GM12878 (cell line): ENCODE results near the gene HS1BP3. TPM values are rescaled to one million over a fixed set of nuclear protein-coding genes. Genes with fewer than 3 reads are reported as not detected.

Experiments
- ATAC-seq: fragments of 200-7000 bp; cut with Tn5 transposase; 3 replicates; pipeline ENCODE4 v1.9.1; 2020; ENCODE audit warnings: mild to moderate bottlenecking, moderate library complexity
- BruUV-seq: library from RNA; stranded (reverse); fragments of 400-500 nt; replicated peaks from 2 replicates; lab custom pipeline; 2021; lab: Mats Ljungman, UMichigan
- CTCF ChIA-PET: fragments of 300-600 bp; sonication (Branson Sonifier 250); formaldehyde crosslinking; extraction: SDS; loops from one replicate; lab custom pipeline; 2021; ENCODE audit warnings: inconsistent platforms; lab: Yijun Ruan, JAX
- POLR2A ChIA-PET: fragments of 350-600 bp; formaldehyde crosslinking; extraction: SDS; loops from one replicate; lab custom pipeline; 2021; ENCODE audit warnings: inconsistent platforms; lab: Charles Lee
- RAD21 ChIA-PET: fragments of 300-600 bp; sonication (Branson Sonifier 250); formaldehyde crosslinking; loops from one replicate; lab custom pipeline; 2023; ENCODE audit warnings: antibody characterized with exemption; ENCODE audit not compliant: unreplicated experiment; lab: Charles Lee
- SMC1A ChIA-PET: fragments of 300-600 bp; sonication (Branson Sonifier 250); formaldehyde crosslinking; loops from one replicate; lab custom pipeline; 2023; ENCODE audit not compliant: unreplicated experiment, uncharacterized antibody; lab: Charles Lee
- DNase-seq: peaks from one replicate; pipeline ENCODE4 v3.0.0-alpha.2; 2011; ENCODE audit warnings: low read depth, low spot score
- FAIRE-seq: peaks from 3 replicates; lab custom pipeline; 2011; peaks lifted over from hg19 to GRCh38; lab: Jason Lieb, UNC
- H2AFZ ChIP-seq: 2 replicates; pipeline ENCODE4 v1.6.0; 2011; ENCODE audit warnings: low read depth, low read length, control low read depth; ENCODE audit not compliant: control insufficient read depth
- H3K27ac ChIP-seq: 2 replicates; pipeline ENCODE4 v1.5.1; 2011; ENCODE audit warnings: control low read depth; ENCODE audit not compliant: control insufficient read depth, insufficient read depth
- H3K27me3 ChIP-seq, 2 experiments: replicated peaks in 1 of 2; 2 replicates each; pipeline versions ENCODE4 v1.6.0 to v1.6.1; 2011; ENCODE audit warnings: low read length in 1 of 2; ENCODE audit not compliant: control insufficient read depth in 2 of 2, insufficient read depth in 2 of 2
- H3K36me3 ChIP-seq, 2 experiments: 2 replicates each; pipeline ENCODE4 v1.5.1; 2011; ENCODE audit warnings: low read length in 1 of 2; ENCODE audit not compliant: control insufficient read depth in 2 of 2, insufficient read depth in 2 of 2
- H3K4me1 ChIP-seq: 2 replicates; pipeline ENCODE4 v1.6.1; 2011; ENCODE audit warnings: mild to moderate bottlenecking, low read length, moderate library complexity, mixed read lengths; ENCODE audit not compliant: control insufficient read depth, insufficient read depth
- H3K4me2 ChIP-seq: 2 replicates; pipeline ENCODE4 v1.6.0; 2011; ENCODE audit warnings: control low read depth; ENCODE audit not compliant: control insufficient read depth, insufficient read depth
- H3K4me3 ChIP-seq: fragments of 200-600 bp; sonication (generic); 2 replicates; pipeline ENCODE4 v1.5.1; 2016
- H3K79me2 ChIP-seq: 2 replicates; pipeline ENCODE4 v1.6.0; 2011; ENCODE audit warnings: low read length; ENCODE audit not compliant: control insufficient read depth, insufficient read depth
- H3K9ac ChIP-seq: 2 replicates; pipeline ENCODE4 v1.8.0; 2011; ENCODE audit warnings: low read length, control low read depth, mixed read lengths; ENCODE audit not compliant: control insufficient read depth, insufficient read depth
- H3K9me3 ChIP-seq: replicated peaks from 3 replicates; pipeline ENCODE4 v1.5.1; 2011; ENCODE audit warnings: mild to moderate bottlenecking, low read length; ENCODE audit not compliant: control insufficient read depth, insufficient read depth
- H4K20me1 ChIP-seq: 2 replicates; pipeline ENCODE4 v1.6.0; 2011; ENCODE audit not compliant: control insufficient read depth, insufficient read depth
- BCL11A ChIP-seq: IDR thresholded peaks from 2 replicates; pipeline ENCODE4 v1.6.1; 2011; ENCODE audit warnings: low read depth, low read length
- BHLHE40 ChIP-seq, 2 experiments: fragments of 450-650 bp in 1 of 2; IDR thresholded peaks; 2 replicates each; pipeline ENCODE4 v1.6.1; 2011 to 2017; ENCODE audit warnings: low read depth in 2 of 2, borderline replicate concordance in 1 of 2, improper control_type of control experiment in 1 of 2, low read length in 1 of 2, mild to moderate bottlenecking in 1 of 2
- CEBPB ChIP-seq, 2 experiments: fragments of 150-350 bp in 1 of 2; IDR thresholded peaks; 2 replicates each; pipeline ENCODE4 v1.6.1; 2012 to 2014; ENCODE audit warnings: low read depth in 2 of 2, low read length in 2 of 2, borderline replicate concordance in 1 of 2, inconsistent platforms in 1 of 2
- CHD1 ChIP-seq: IDR thresholded peaks from 2 replicates; pipeline ENCODE4 v1.6.1; 2012; ENCODE audit warnings: low read depth, low read length, improper control_type of control experiment
- GATAD2B ChIP-seq: fragments of 450-650 bp; conservative IDR thresholded peaks from 2 replicates; pipeline ENCODE4 v1.6.1; 2017; ENCODE audit warnings: low read depth, mild to moderate bottlenecking, moderate library complexity
- HDAC2 ChIP-seq: fragments of 200-600 bp; sonication (generic); IDR thresholded peaks from 2 replicates; pipeline ENCODE4 v1.6.1; 2017
- IRF5 ChIP-seq: fragments of 450-650 bp; IDR thresholded peaks from 2 replicates; pipeline ENCODE4 v1.6.1; 2017; ENCODE audit warnings: borderline replicate concordance
- PML ChIP-seq: IDR thresholded peaks from 2 replicates; pipeline ENCODE4 v1.6.1; 2012; ENCODE audit warnings: low read length, inconsistent platforms
- RCOR1 ChIP-seq: conservative IDR thresholded peaks from 2 replicates; pipeline ENCODE4 v1.6.1; 2012; ENCODE audit warnings: low read depth, low read length, improper control_type of control experiment
- SMAD5 ChIP-seq: IDR thresholded peaks from 2 replicates; pipeline ENCODE4 v1.6.1; 2016; ENCODE audit warnings: antibody characterized with exemption, low read depth
- SMC3 ChIP-seq: IDR thresholded peaks from 2 replicates; pipeline ENCODE4 v1.6.1; 2011; ENCODE audit warnings: low read length, improper control_type of control experiment, borderline replicate concordance
- SUZ12 ChIP-seq: fragments of 200-600 bp; sonication (generic); IDR thresholded peaks from one replicate; pipeline ENCODE4 v1.6.1; 2018; ENCODE audit warnings: antibody characterized with exemption, mild to moderate bottlenecking; ENCODE audit not compliant: unreplicated experiment
- TCF7 ChIP-seq: IDR thresholded peaks from 2 replicates; pipeline ENCODE4 v1.6.1; 2014; ENCODE audit warnings: antibody characterized with exemption, borderline replicate concordance
- ZNF207 ChIP-seq: fragments of 450-650 bp; IDR thresholded peaks from 2 replicates; pipeline ENCODE4 v1.6.1; 2014; ENCODE audit warnings: antibody characterized with exemption, mild to moderate bottlenecking, borderline replicate concordance
- ZZZ3 ChIP-seq: IDR thresholded peaks from 2 replicates; pipeline ENCODE4 v1.6.1; 2011; ENCODE audit warnings: low read depth; ENCODE audit not compliant: control insufficient read depth, insufficient read length
- WGBS: methylation state at CpG from one replicate; pipeline ENCODE4 v1.1.6; 2016; ENCODE audit warnings: low lambda C conversion rate; ENCODE audit not compliant: insufficient replicate concordance, insufficient coverage; ENCODE audit errors: missing lambda C conversion rate; 5-methylcytosine and 5-hydroxymethylcytosine counted together
- in situ Hi-C: fragments of 300-500 bp; cut with MboI; formaldehyde crosslinking; loops from 9 replicates; pipeline ENCODE4 v1.14.3; 2018; ENCODE audit warnings: mixed read lengths
- intact Hi-C: fragments of 100-400 bp; cut with micrococcal nuclease; formaldehyde crosslinking; loops from one replicate; pipeline ENCODE4 v1.14.2; 2022; ENCODE audit not compliant: unreplicated experiment
- polyA plus RNA-seq, 11 experiments: library from polyadenylated mRNA; depleted of rRNA in 4 of 11; unstranded in 6 of 11; stranded (reverse) in 5 of 11; fragments of >200 nt; fragmentation: Nextera tagmentation in 4 of 11; fragmentation: Illumina TruSeq in 1 of 11; extraction: Ambion mirVana in 4 of 11; extraction: Trizol in 1 of 11; gene quantifications; 1 replicate in 1 of 11; 2 replicates in 10 of 11; pipeline versions ENCODE4 v1.2.1 to v1.2.3, GENCODE V29; 2011 to 2016; ENCODE audit warnings: inconsistent platforms in 2 of 11, missing spikeins in 2 of 11, low read depth in 1 of 11
- total RNA-seq, 4 experiments: library from RNA; depleted of rRNA in 3 of 4; stranded (reverse); fragments of >200 nt in 3 of 4; fragmentation: Illumina TruSeq in 1 of 4; extraction: Trizol in 1 of 4; gene quantifications; 2 replicates each; pipeline versions ENCODE4 v1.2.1 to v1.2.3, GENCODE V29; 2013 to 2021

HS1BP3 gene
- total and polyA plus RNA-seq, 10 of the 15 experiments (the other 5 are each of a cell fraction or from before 2014, with no cell fraction given), result 0.47 to 7.2 (median 4.6) TPM

- BruUV-seq, result no TSS peak
- intact Hi-C loops (loop anchor here (5.0 kb wide), 2 partner anchors 71 to 151 kb away; partner anchors contain the start of gene RHOB), in situ Hi-C loops (no loop called here)
- no peak overlapping the region for H3K4me2 ChIP-seq
- H2AFZ ChIP-seq, result no peak overlapping the region
- no peak for FAIRE-seq
- no peak overlapping the region for H3K27ac ChIP-seq
- WGBS, result 99% methylated on average over 6 of the region's 6 CpGs
- ChIA-PET POLR2A (interaction anchor here (1.3 kb wide), 1 partner anchor 73 kb away, joined by 10 read pairs; no protein-coding TSS in a partner anchor), CTCF (interaction anchor here (0.7 to 5.5 kb wide), 5 partner anchors 11 to 154 kb away, joined by 3 to 26 read pairs (median 6); no protein-coding TSS in a partner anchor)
- no peak for TF ChIP-seq ZZZ3
- no peak for TF ChIP-seq HDAC2
- no peak for TF ChIP-seq PML
- no peak for TF ChIP-seq ZNF207
- no peak for TF ChIP-seq GATAD2B
- TF ChIP-seq IRF5, result no peak
- no peak for TF ChIP-seq CEBPB (IDR thresholded peaks at IDR 0.05; ENCODE audit: borderline replicate concordance in 1 of 2, low read depth in 2 of 2, low read length in 2 of 2)
- TF ChIP-seq SMC3, result no peak
- TF ChIP-seq TCF7, result no peak
- no peak for TF ChIP-seq BCL11A
- no peak for TF ChIP-seq BHLHE40 (IDR thresholded peaks at IDR 0.05; ENCODE audit: borderline replicate concordance in 1 of 2, low read depth in 2 of 2, low read length in 1 of 2)
- TF ChIP-seq SUZ12, result no peak
- TF ChIP-seq SMAD5, result no peak
- TF ChIP-seq RCOR1, result no peak
- no peak for TF ChIP-seq CHD1
- TF ChIP-seq, all 136 proteins: peak for 0
- ATAC-seq, result no peak
- no peak overlapping the region for H3K4me3 ChIP-seq
- no peaks in the 10 kb centered on the region for H3K36me3 ChIP-seq
- no peaks in the 10 kb centered on the region for H3K27me3 ChIP-seq
- SMC1A ChIA-PET, result interaction anchor here (1.2 to 3.0 kb wide), 3 partner anchors 15 to 38 kb away, joined by 3 to 10 read pairs (median 5); no protein-coding TSS in a partner anchor
- DNase-seq, result no peak
- RAD21 ChIA-PET, result interaction anchor here (3.9 kb wide), 1 partner anchor 151 kb away, joined by 22 read pairs; the partner anchor contains the start of gene RHOB
- H4K20me1 ChIP-seq, result no peaks in the 10 kb centered on the region
- H3K9ac ChIP-seq, result no peak overlapping the region
- peaks cover 34% of the 10 kb centered on the region for H3K4me1 ChIP-seq
- no peaks in the 10 kb centered on the region; the same call in 2 of the 3 replicates for H3K9me3 ChIP-seq
- H3K79me2 ChIP-seq, result no peaks in the 10 kb centered on the region
Measured at GRCh38 chr2:20597860-20598183, 53.1 kb downstream of the HS1BP3 start.
